Tibial nerve (tissue), 4 donors: ENCODE data around the gene ADAMTS10.

Source experiments
- CTCF ChIP-seq, 5 experiments: fragments of 200-600 bp in 3 of 5; fragments of 450-650 bp in 2 of 5; sonication (generic) in 3 of 5; IDR thresholded peaks; one replicate each; pipeline ENCODE4 v1.5.1; 2016 to 2019; ENCODE audit warnings: antibody characterized with exemption in 5 of 5, mild to moderate bottlenecking in 3 of 5, moderate library complexity in 2 of 5
- EP300 ChIP-seq, 2 donors: sonication (generic); formaldehyde crosslinking; IDR thresholded peaks; one replicate each; pipeline ENCODE4 v1.6.1; 2017; ENCODE audit warnings: antibody characterized with exemption in 2 of 2, mild to moderate bottlenecking in 1 of 2
- POLR2A ChIP-seq, 2 donors: fragments of 450-650 bp; IDR thresholded peaks; one replicate each; pipeline ENCODE4 v1.6.1; 2017; ENCODE audit warnings: antibody characterized with exemption in 2 of 2, mild to moderate bottlenecking in 2 of 2, moderate library complexity in 2 of 2

- TF ChIP-seq CTCF (IDR thresholded peaks at IDR 0.05) = no peak
- TF ChIP-seq POLR2A (IDR thresholded peaks at IDR 0.05) = no peak
- TF ChIP-seq EP300 (IDR thresholded peaks at IDR 0.05) = no peak
These were observed 30.8 kb upstream of the ADAMTS10 start for GRCh38 chr19:8641221-8641907.
